ENCODE measurements around the gene CYB5RL.

Gene CYB5RL

GRCh38 chr1:54163051-54163450 lies 36.8 kb downstream of the CYB5RL start:
- H3K4me3 ChIP-seq (ENCODE audit: insufficient read depth, low read length, poor library complexity, severe bottlenecking), result no peak overlapping the region
- H2AFZ ChIP-seq (ENCODE audit: low read depth, low read length, severe bottlenecking), result no peak overlapping the region
- no peaks in the 10 kb centered on the region for H3K27me3 ChIP-seq (ENCODE audit: low read length)
- no peak for TF ChIP-seq CTCF (IDR thresholded peaks at IDR 0.05; ENCODE audit: insufficient read depth, low read length, poor library complexity, severe bottlenecking)
- TF ChIP-seq EZH2phosphoT487 (conservative IDR thresholded peaks at IDR 0.05; ENCODE audit: low read length), result no peak
- no peak overlapping the region for H3K4me2 ChIP-seq (ENCODE audit: low read depth, low read length, poor library complexity, severe bottlenecking)
- no peak overlapping the region for H3K27ac ChIP-seq (ENCODE audit: low read depth, low read length)
- H4K20me1 ChIP-seq (ENCODE audit: low read depth, low read length), result no peaks in the 10 kb centered on the region
- no peak overlapping the region for H3K9ac ChIP-seq (ENCODE audit: low read length)
- H3K9me3 ChIP-seq (ENCODE audit: insufficient read depth, low read length), result no peaks in the 10 kb centered on the region
- H3K79me2 ChIP-seq (ENCODE audit: insufficient read depth, low read length), result no peaks in the 10 kb centered on the region
- no peaks in the 10 kb centered on the region for H3F3A ChIP-seq (ENCODE audit: insufficient read depth)
- H3K9me2 ChIP-seq (replicated peaks; ENCODE audit: insufficient read depth, low read length), result no peaks in the 10 kb centered on the region
- H3K36me3 ChIP-seq (ENCODE audit: low read length), result no peaks in the 10 kb centered on the region

- H4K20me1 ChIP-seq (ENCODE audit: low read depth, low read length), result no peaks in the 10 kb centered on the region
- no peaks in the 10 kb centered on the region for H3K79me2 ChIP-seq (ENCODE audit: insufficient read depth, low read length)
- H2AFZ ChIP-seq (ENCODE audit: low read depth, low read length, severe bottlenecking), result no peak overlapping the region
- TF ChIP-seq EZH2phosphoT487 (conservative IDR thresholded peaks at IDR 0.05; ENCODE audit: low read length) (no peak), CTCF (IDR thresholded peaks at IDR 0.05; ENCODE audit: insufficient read depth, low read length, poor library complexity, severe bottlenecking) (no peak)
- no peak overlapping the region for H3K27ac ChIP-seq (ENCODE audit: low read depth, low read length)
- H3K9me2 ChIP-seq (replicated peaks; ENCODE audit: insufficient read depth, low read length), result no peaks in the 10 kb centered on the region
- H3K4me3 ChIP-seq (ENCODE audit: insufficient read depth, low read length, poor library complexity, severe bottlenecking), result no peak overlapping the region
- no peak overlapping the region for H3K9ac ChIP-seq (ENCODE audit: low read length)
- no peaks in the 10 kb centered on the region for H3K36me3 ChIP-seq (ENCODE audit: low read length)
- H3K27me3 ChIP-seq (ENCODE audit: low read length), result no peaks in the 10 kb centered on the region
- H3K4me2 ChIP-seq (ENCODE audit: low read depth, low read length, poor library complexity, severe bottlenecking), result no peak overlapping the region
- H3K9me3 ChIP-seq (ENCODE audit: insufficient read depth, low read length), result no peaks in the 10 kb centered on the region
- no peaks in the 10 kb centered on the region for H3F3A ChIP-seq (ENCODE audit: insufficient read depth)
Measured at GRCh38 chr1:54161495-54162168, 38.2 kb downstream of the CYB5RL start.

GRCh38 chr1:54160351-54160750 lies 39.5 kb downstream of the CYB5RL start:
- no peak overlapping the region for H3K4me3 ChIP-seq (ENCODE audit: insufficient read depth, low read length, poor library complexity, severe bottlenecking)
- H2AFZ ChIP-seq (ENCODE audit: low read depth, low read length, severe bottlenecking), result no peak overlapping the region
- no peaks in the 10 kb centered on the region for H3K27me3 ChIP-seq (ENCODE audit: low read length)
- no peaks in the 10 kb centered on the region for H4K20me1 ChIP-seq (ENCODE audit: low read depth, low read length)
- H3K36me3 ChIP-seq (ENCODE audit: low read length), result no peaks in the 10 kb centered on the region
- H3K79me2 ChIP-seq (ENCODE audit: insufficient read depth, low read length), result no peaks in the 10 kb centered on the region
- H3F3A ChIP-seq (ENCODE audit: insufficient read depth), result no peaks in the 10 kb centered on the region
- H3K9me2 ChIP-seq (replicated peaks; ENCODE audit: insufficient read depth, low read length), result no peaks in the 10 kb centered on the region
- no peak overlapping the region for H3K4me2 ChIP-seq (ENCODE audit: low read depth, low read length, poor library complexity, severe bottlenecking)
- H3K27ac ChIP-seq (ENCODE audit: low read depth, low read length), result no peak overlapping the region
- no peak overlapping the region for H3K9ac ChIP-seq (ENCODE audit: low read length)
- TF ChIP-seq CTCF (IDR thresholded peaks at IDR 0.05; ENCODE audit: insufficient read depth, low read length, poor library complexity, severe bottlenecking) (no peak), EZH2phosphoT487 (conservative IDR thresholded peaks at IDR 0.05; ENCODE audit: low read length) (no peak)
- H3K9me3 ChIP-seq (ENCODE audit: insufficient read depth, low read length), result no peaks in the 10 kb centered on the region

Measured in SU-DHL-6 (cell line).